NT2/D1 (cell line): ENCODE data around the gene RENBP.

ENCODE experiments used
- SUZ12 ChIP-seq: IDR thresholded peaks from 2 replicates; pipeline ENCODE4 v1.6.1; 2011; ENCODE audit not compliant: insufficient read length, insufficient read depth; ENCODE audit errors: extremely low read depth
- ZNF274 ChIP-seq: IDR thresholded peaks from 2 replicates; pipeline ENCODE4 v1.6.1; 2011; ENCODE audit warnings: mild to moderate bottlenecking, low read depth, low read length

DNA sequence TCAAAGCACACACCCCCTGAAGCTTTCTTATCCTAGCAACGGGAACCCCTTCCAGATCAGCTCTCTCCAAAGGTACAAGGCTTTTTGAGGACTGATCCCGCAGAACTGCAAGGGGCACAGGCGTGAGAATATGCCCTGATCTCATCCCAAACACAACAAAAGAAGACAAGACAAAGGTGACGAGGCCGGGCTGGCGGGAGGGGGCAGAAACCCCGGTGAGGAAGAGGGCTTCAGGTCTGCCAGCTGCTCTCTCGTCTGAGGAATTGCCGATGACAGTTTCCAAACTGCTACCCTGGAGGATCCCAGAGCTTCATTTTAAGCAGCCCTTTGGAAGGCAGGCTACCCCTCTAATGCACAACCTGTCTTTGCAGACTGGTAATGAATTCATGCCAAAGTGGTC lies 23.8 kb upstream of the RENBP start:
- TF ChIP-seq ZNF274, result no peak
- TF ChIP-seq SUZ12, result no peak
